Mucosa of descending colon (tissue), 3 donors: ENCODE measurements around the gene TMEM271. TPM values are rescaled to one million over a fixed set of nuclear protein-coding genes. Genes with fewer than 3 reads are reported as not detected.

Source experiments
- ATAC-seq: fragments of 200-7000 bp; cut with Tn5 transposase; one replicate; pipeline ENCODE4 v1.9.1; 2020; ENCODE audit warnings: mild to moderate bottlenecking, moderate library complexity
- DNase-seq, 3 donors: peaks; one replicate each; pipeline ENCODE4 v3.0.0-alpha.2; 2020
- H3K36me3 ChIP-seq: fragments of 200-600 bp; one replicate; pipeline ENCODE4 v1.8.0; 2021; ENCODE audit warnings: low read depth, mild to moderate bottlenecking
- H3K4me1 ChIP-seq: fragments of 200-600 bp; one replicate; pipeline ENCODE4 v1.8.0; 2021; ENCODE audit warnings: low read depth, mild to moderate bottlenecking
- H3K4me3 ChIP-seq: fragments of 200-600 bp; one replicate; pipeline ENCODE4 v1.8.0; 2021; ENCODE audit warnings: mild to moderate bottlenecking
- H3K9me3 ChIP-seq: fragments of 200-600 bp; one replicate; pipeline ENCODE4 v1.8.0; 2021; ENCODE audit warnings: mild to moderate bottlenecking
- intact Hi-C, 2 donors: fragments of 100-400 bp; cut with DNase I in 1 of 2; cut with micrococcal nuclease in 1 of 2; formaldehyde crosslinking; loops; one replicate each; pipeline versions ENCODE4 v1.11.0 to v1.11.1; 2022; cut with DNase I, micrococcal nuclease
- long read RNA-seq, 2 donors: library from polyadenylated mRNA; unstranded; transcript quantifications; one replicate each; pipeline ENCODE4 v2.0.0, GENCODE V29; 2019 to 2021
- total RNA-seq, 3 donors: library from RNA; stranded (reverse); fragmentation: NEBNext Ultra II Directional in 2 of 3; extraction: Animal tissue kit (Norgen Biotek cat#: 25700) in 2 of 3; gene quantifications; one replicate each; pipeline versions ENCODE4 v1.2.1 to v1.2.4, GENCODE V29; 2021 to 2023
- TF ChIP-seq, protein P1 (sequence below): fragments of 200-600 bp; IDR thresholded peaks from one replicate; pipeline ENCODE4 v1.8.0; 2022; ENCODE audit warnings: antibody characterized with exemption, mild to moderate bottlenecking
- donor health status: DM: no; HTN: no; CAD: no; lungs with moderate emphysema.
- donor health status: DM: no; HTN: no; CAD: no.
- donor health status: DM: no; HTN: yes; CAD: no.

Gene TMEM271, protein sequence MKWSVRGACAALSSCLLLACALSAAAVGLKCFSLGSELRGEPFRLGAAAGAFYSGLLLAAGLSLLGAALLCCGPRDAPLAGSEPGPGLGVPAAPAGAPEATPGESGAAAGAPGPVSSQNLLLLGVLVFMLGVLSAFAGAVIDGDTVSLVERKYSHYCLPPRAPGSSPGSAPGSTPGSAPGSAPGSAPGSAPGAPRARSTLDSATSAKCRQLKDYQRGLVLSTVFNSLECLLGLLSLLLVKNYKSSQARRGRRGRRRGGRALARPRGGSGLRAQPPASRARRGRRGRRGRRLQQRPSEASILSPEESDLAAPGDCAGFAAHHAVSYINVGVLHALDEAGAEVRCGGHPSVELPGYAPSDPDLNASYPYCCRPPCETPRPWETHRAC
- total RNA-seq = under 1 TPM in 1 of 3 donors, not detected in 2; 0.35 TPM
- long read RNA-seq, donor 1, partial matches to known transcripts = 0 of 1 reads
- long read RNA-seq, donor 1, other reads (novel, unspliced or antisense) = 0 of 1 reads
- long read RNA-seq, donor 2 = 0 reads

DNA sequence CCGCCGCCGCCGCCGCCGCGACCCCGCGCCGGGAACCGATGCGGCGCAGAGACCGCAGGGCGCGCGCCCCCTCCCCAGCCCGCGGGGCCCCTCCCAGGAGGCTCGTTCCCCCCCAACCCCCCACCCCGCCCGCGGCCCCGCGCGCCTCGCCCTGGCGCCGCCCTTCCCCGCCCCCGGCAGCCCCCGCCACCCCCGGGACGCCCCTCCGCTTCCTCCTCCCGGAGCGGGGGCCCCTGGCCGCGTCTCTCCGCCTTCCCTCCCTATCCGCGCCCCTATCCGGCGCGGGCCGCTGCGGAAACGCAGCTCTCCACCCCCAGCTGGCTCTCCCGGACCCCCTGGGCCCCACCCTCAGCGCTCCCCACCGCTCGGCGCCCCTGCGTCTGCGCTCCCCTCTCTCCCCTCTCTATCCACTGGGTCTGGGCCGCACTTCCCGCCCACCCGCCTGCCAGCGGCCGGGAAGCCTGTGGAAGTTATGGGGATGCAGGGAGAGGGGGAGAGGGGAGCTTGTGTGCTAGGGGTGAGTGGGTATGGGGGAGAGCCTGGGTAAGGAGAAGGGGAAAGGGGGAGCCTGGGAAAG, at the start of gene TMEM271:
TSS of gene TMEM271 (minus strand) at position 51 of the 577 bp plus-strand sequence. CDS start 233 bp downstream, outside the sequence.
- no peaks in the 10 kb centered on the region for H3K4me1 ChIP-seq
- H3K36me3 ChIP-seq = no peaks in the 10 kb centered on the region
- TF ChIP-seq, protein P1, sequence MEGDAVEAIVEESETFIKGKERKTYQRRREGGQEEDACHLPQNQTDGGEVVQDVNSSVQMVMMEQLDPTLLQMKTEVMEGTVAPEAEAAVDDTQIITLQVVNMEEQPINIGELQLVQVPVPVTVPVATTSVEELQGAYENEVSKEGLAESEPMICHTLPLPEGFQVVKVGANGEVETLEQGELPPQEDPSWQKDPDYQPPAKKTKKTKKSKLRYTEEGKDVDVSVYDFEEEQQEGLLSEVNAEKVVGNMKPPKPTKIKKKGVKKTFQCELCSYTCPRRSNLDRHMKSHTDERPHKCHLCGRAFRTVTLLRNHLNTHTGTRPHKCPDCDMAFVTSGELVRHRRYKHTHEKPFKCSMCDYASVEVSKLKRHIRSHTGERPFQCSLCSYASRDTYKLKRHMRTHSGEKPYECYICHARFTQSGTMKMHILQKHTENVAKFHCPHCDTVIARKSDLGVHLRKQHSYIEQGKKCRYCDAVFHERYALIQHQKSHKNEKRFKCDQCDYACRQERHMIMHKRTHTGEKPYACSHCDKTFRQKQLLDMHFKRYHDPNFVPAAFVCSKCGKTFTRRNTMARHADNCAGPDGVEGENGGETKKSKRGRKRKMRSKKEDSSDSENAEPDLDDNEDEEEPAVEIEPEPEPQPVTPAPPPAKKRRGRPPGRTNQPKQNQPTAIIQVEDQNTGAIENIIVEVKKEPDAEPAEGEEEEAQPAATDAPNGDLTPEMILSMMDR = no peak
- H3K4me3 ChIP-seq = no peak within 1 kb of the TSS
- H3K9me3 ChIP-seq = no peaks in the 10 kb centered on the region
- intact Hi-C loops = no loop called here
- no peak for ATAC-seq
- no peak for DNase-seq

DNA sequence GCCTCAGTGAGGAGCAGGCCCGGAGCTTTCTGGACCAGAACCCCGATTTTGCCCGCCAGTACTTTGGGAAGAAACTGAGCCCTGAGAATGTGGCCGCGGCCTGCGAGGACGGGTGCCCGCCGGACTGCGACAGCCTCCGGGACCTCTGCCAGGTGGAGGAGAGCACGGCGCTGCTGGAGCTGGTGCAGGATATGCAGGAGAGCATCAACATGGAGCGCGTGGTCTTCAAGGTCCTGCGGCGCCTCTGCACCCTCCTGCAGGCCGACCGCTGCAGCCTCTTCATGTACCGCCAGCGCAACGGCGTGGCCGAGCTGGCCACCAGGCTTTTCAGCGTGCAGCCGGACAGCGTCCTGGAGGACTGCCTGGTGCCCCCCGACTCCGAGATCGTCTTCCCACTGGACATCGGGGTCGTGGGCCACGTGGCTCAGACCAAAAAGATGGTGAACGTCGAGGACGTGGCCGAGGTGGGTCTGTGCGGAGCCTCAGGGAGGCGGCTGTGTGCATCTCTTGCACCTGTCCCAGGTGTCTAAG, 49.6 kb upstream of the TMEM271 start:
- TF ChIP-seq, protein P1 = no peak
- Histone ChIP-seq H3K9me3 (no peaks in the 10 kb centered on the region), H3K36me3 (no peaks in the 10 kb centered on the region), H3K4me3 (no peak overlapping the region), H3K4me1 (no peaks in the 10 kb centered on the region)
- intact Hi-C loops = no loop called here
- ATAC-seq (no peak), DNase-seq (peak in 1 of 3 donors; percentile 42)

GRCh38 chr4:624705-625590, 48.9 kb upstream of the TMEM271 start, which contains the start of gene PDE6B:
Gene PDE6B, plus strand, starts transcription at chr4:625573. Its CDS starts 54 bp downstream, at chr4:625627.
- DNase-seq (no peak), ATAC-seq (no peak)
- TF ChIP-seq, protein P1 = no peak
- Histone ChIP-seq H3K36me3 (no peaks in the 10 kb centered on the region), H3K4me1 (no peaks in the 10 kb centered on the region), H3K9me3 (no peaks in the 10 kb centered on the region), H3K4me3 (no peak within 1 kb of the TSS)
- intact Hi-C loops = no loop called here

DNA sequence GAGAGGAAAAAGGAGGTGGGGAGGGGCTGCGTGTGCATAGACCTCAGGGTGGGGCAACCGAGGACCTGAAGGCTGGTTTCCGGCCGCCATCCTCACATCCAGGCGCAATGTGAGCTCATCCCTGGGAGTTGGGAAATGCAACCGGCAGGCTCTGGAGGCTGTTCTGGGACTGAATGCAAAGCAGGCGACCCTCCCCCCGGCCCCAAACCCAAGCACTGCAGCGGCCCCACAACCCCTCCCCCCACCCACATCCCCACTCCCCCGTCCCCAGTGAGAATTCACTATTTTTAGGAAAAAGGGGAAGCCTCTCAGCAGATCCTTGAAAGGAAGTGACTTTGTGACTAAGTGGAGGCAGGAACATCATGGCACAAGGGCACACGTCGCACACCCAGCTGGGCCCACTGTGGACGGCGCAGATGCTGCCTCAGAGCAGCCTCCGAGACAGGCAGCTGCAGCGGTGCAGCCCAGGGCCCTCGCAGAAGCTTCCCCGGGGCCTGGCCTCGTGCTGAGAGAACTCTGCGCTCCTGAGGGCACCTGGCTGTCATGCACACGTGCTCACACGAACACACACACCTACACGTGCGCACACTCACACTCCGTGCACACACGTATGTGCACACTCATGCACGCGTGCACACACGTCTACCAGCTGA, 47.9 kb upstream of the TMEM271 start:
- intact Hi-C loops = no loop called here
- Histone ChIP-seq H3K9me3 (no peaks in the 10 kb centered on the region), H3K36me3 (no peaks in the 10 kb centered on the region), H3K4me1 (no peaks in the 10 kb centered on the region), H3K4me3 (no peak overlapping the region)
- TF ChIP-seq, protein P1 = no peak
- DNase-seq (no peak), ATAC-seq (no peak)
